Measurements from ENCODE around the gene GPR158.

DNA sequence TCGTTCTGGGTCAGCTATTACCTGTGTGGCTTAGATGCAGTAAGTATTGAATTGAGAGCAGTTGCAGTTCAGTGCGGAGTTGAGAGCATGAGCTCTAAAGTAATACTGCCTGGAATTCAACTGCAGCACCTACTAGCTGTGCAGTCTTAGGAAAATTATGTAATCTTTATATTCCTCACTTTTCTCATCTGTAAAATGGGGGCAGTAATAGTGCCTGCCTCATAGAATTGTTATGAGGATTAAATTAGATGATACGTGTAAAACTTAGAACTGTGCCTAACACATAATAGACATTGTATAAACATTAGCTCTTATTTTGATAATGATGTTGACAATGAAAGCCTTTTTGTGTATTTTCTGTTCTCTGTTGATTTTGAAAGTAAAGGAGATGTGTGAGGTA lies 330.0 kb downstream of the GPR158 start:
- TF ChIP-seq, protein P1, sequence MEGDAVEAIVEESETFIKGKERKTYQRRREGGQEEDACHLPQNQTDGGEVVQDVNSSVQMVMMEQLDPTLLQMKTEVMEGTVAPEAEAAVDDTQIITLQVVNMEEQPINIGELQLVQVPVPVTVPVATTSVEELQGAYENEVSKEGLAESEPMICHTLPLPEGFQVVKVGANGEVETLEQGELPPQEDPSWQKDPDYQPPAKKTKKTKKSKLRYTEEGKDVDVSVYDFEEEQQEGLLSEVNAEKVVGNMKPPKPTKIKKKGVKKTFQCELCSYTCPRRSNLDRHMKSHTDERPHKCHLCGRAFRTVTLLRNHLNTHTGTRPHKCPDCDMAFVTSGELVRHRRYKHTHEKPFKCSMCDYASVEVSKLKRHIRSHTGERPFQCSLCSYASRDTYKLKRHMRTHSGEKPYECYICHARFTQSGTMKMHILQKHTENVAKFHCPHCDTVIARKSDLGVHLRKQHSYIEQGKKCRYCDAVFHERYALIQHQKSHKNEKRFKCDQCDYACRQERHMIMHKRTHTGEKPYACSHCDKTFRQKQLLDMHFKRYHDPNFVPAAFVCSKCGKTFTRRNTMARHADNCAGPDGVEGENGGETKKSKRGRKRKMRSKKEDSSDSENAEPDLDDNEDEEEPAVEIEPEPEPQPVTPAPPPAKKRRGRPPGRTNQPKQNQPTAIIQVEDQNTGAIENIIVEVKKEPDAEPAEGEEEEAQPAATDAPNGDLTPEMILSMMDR (IDR thresholded peaks at IDR 0.05; ENCODE audit: insufficient read depth, low read length), result no peak
- TF ChIP-seq GABPA (IDR thresholded peaks at IDR 0.05; ENCODE audit: low read depth) (no peak), POLR2AphosphoS5 (IDR thresholded peaks at IDR 0.05; ENCODE audit: low read depth) (no peak)
- TF ChIP-seq, protein P2, sequence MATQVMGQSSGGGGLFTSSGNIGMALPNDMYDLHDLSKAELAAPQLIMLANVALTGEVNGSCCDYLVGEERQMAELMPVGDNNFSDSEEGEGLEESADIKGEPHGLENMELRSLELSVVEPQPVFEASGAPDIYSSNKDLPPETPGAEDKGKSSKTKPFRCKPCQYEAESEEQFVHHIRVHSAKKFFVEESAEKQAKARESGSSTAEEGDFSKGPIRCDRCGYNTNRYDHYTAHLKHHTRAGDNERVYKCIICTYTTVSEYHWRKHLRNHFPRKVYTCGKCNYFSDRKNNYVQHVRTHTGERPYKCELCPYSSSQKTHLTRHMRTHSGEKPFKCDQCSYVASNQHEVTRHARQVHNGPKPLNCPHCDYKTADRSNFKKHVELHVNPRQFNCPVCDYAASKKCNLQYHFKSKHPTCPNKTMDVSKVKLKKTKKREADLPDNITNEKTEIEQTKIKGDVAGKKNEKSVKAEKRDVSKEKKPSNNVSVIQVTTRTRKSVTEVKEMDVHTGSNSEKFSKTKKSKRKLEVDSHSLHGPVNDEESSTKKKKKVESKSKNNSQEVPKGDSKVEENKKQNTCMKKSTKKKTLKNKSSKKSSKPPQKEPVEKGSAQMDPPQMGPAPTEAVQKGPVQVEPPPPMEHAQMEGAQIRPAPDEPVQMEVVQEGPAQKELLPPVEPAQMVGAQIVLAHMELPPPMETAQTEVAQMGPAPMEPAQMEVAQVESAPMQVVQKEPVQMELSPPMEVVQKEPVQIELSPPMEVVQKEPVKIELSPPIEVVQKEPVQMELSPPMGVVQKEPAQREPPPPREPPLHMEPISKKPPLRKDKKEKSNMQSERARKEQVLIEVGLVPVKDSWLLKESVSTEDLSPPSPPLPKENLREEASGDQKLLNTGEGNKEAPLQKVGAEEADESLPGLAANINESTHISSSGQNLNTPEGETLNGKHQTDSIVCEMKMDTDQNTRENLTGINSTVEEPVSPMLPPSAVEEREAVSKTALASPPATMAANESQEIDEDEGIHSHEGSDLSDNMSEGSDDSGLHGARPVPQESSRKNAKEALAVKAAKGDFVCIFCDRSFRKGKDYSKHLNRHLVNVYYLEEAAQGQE (IDR thresholded peaks at IDR 0.05; ENCODE audit: insufficient replicate concordance, low read depth), result no peak

All from HL-60 (cell line).